Dendritic cell treated with granulocyte-macrophage colony-stimulating factor and Interleukin-4, amounts not matched to agents 40 ng/mL and 50 ng/mL, for 4 days (primary cell): ENCODE data around the gene GALE.
A peak's percentile ranks its signal among the peaks of the same experiment; 100 is the strongest.

Experiments used
- H3K27ac Mint-ChIP-seq: one replicate; pipeline ENCODE4 v1.8.0; 2022; ENCODE audit warnings: mild to moderate bottlenecking, mixed read lengths
- H3K27me3 Mint-ChIP-seq: one replicate; pipeline ENCODE4 v1.8.0; 2022; ENCODE audit warnings: mild to moderate bottlenecking, mixed read lengths
- H3K36me3 Mint-ChIP-seq: one replicate; pipeline ENCODE4 v1.8.0; 2022; ENCODE audit warnings: low read depth, mixed read lengths
- H3K4me1 Mint-ChIP-seq: one replicate; pipeline ENCODE4 v1.8.0; 2022; ENCODE audit warnings: low read depth, mixed read lengths
- H3K4me3 Mint-ChIP-seq: one replicate; pipeline ENCODE4 v1.8.0; 2022; ENCODE audit warnings: mild to moderate bottlenecking, moderate library complexity, mixed read lengths
- H3K9me3 Mint-ChIP-seq: one replicate; pipeline ENCODE4 v1.8.0; 2022; ENCODE audit warnings: mixed read lengths
- intact Hi-C: fragments of 100-400 bp; cut with micrococcal nuclease; formaldehyde crosslinking; loops from one replicate; pipeline ENCODE4 v1.15.0; 2022

The GALE gene

DNA sequence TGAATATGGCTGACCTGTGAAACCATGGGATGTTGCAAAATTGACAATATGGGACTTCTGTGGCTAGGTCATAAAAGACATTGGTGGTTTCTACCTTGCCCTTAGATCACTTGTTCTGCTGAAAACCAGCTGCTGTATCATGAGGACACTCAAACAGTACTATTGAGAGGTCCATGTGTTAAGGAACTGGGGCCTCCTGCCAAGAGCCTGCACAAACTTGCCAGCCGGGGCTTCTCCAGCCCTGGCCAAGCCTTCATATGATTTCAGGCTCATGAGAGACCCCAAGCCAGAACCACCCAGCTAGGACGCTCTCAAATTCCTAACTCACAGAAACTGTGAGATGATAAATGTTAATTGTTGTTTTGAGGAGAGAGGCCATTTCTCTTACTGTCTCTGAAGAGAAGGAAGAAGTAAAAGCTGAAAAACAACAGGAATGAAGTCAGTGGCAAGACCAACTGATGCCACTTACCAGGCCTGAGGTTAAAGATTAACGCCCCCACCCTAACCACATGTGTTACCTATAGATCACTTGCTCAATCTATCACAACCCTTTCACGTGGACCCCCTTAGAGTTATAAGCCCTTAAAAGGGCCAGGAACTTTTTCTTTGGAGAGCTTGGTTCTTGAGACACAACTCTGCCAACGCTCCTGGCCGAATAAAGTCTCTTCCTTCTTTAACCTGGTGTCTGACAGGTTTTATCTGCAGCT lies 26.2 kb downstream of the GALE start:
- peaks cover 18% of the 10 kb centered on the region for H3K36me3 Mint-ChIP-seq
- peaks cover 4% of the 10 kb centered on the region for H3K4me1 Mint-ChIP-seq
- no peak overlapping the region for H3K27ac Mint-ChIP-seq
- H3K27me3 Mint-ChIP-seq: no peaks in the 10 kb centered on the region
- intact Hi-C loops: loop anchor here (5.0 to 10.0 kb wide), 2 partner anchors 33 to 90 kb away; partner anchors contain the start of gene FUCA1
- no peak overlapping the region for H3K4me3 Mint-ChIP-seq
- no peaks in the 10 kb centered on the region for H3K9me3 Mint-ChIP-seq

DNA sequence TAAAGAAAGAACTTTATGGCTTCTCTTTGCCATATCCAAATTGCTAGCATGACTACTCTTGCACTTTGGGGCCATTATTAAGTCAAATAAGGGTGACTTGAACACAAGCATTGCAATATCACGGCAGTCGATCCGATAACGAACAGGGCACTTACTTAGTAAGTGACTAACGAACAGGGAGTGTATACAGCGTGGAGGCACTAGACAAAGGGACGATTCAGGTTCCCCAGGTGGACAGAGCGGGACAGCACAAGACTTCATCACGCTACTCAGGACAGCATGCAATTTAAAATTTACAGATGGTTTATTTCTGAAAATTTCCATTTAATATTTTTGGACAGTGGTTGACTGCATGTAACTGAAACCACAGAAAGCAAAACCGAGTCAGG lies 27.7 kb downstream of the GALE start:
- Mint-ChIP-seq H3K36me3 (peaks cover 29% of the 10 kb centered on the region), H3K27me3 (no peaks in the 10 kb centered on the region), H3K4me3 (no peak overlapping the region), H3K9me3 (no peaks in the 10 kb centered on the region), H3K27ac (no peak overlapping the region), H3K4me1 (no peaks in the 10 kb centered on the region)
- intact Hi-C loops: loop anchor here (1.0 to 10.0 kb wide), 3 partner anchors 34 to 143 kb away; partner anchors contain the start of gene FUCA1

DNA sequence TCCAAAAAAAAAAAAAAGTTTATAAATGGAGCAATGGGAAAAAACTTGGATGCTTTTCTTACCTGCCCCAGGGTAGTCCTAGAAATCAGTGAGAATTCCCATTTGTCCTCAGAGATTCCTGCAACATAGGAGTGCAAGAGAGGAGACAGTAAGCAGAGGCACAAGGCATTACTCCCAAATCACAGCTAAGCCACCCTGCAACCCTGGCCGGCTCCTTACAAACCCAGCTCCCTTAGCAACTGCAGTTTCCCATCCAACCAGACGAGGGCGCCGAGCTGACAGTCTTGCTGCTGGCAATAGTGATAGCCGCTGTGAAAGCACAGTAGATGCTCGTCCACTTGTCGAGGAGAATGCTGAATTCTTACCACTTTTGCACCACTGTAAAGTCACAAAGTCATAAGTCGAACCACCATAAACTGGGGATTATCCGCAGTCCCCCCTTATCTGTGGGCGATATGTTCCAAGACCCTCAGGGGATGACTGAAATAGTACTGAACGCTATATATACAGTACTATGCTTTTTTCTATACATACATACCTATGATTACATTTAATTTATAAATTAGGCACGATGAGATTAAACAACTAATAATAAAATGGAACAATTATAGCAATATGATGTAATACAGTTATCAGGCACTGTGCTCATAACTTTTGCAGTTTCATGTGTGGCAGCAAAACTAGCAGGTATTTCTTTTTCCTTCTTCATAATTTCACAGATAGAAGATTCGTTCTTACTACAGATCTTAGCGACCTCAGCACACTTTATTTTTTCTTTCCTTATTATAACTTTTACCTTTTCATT lies 28.3 kb downstream of the GALE start:
- peaks cover 33% of the 10 kb centered on the region for H3K36me3 Mint-ChIP-seq
- no peaks in the 10 kb centered on the region for H3K27me3 Mint-ChIP-seq
- H3K27ac Mint-ChIP-seq: no peak overlapping the region
- intact Hi-C loops: loop anchor here (1.0 to 10.0 kb wide), 3 partner anchors 35 to 144 kb away; partner anchors contain the start of gene FUCA1
- H3K9me3 Mint-ChIP-seq: no peaks in the 10 kb centered on the region
- no peak overlapping the region for H3K4me3 Mint-ChIP-seq
- no peaks in the 10 kb centered on the region for H3K4me1 Mint-ChIP-seq

DNA sequence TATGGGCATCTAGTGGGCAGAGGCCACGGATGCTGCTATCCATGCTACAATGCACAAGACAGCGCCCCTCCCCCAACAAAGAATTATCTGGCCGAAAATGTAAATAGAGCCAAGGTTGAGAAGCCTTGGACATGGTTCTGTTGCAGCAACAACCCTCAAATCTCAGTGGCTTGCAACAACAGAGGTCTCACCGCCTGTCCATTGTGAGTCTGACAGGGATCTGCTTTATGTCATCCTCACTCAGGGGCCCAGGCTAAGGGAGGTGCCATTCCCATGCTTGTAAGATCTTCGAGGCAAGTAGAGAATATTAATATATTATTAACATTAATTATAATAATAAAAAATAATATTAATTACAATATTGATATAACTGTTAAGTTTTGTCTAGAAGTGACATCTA lies 31.8 kb downstream of the GALE start:
- Mint-ChIP-seq H3K4me1 (no peaks in the 10 kb centered on the region), H3K27ac (no peak overlapping the region), H3K36me3 (peaks cover 56% of the 10 kb centered on the region), H3K4me3 (no peak overlapping the region), H3K27me3 (no peaks in the 10 kb centered on the region), H3K9me3 (no peaks in the 10 kb centered on the region)
- intact Hi-C loops: no loop called here

DNA sequence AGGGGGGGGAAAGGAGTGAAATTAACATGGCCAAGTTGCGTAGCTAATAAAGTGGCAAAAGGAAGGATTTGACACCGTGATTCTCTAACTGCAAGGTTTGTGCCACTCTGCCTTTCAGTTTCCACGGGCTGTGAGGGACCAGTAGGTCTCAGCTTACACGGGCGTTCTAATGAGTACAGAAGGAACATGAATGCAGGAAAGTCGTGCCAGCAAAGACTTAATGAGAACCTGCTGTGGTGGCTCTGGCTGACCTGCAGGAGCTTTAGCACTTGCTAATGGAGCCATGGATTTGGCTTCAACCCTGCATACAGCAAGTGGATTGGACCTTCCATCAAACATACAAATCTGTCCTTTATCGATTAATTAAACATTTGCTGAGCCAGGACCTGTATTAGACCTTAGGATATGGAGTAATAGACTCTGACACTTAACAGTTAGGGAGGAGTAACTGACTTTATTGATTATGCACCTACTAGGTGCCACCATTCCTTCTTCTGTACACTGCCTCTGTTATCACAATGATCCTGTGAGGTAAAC lies 37.4 kb downstream of the GALE start:
- Mint-ChIP-seq H3K36me3 (peaks cover 79% of the 10 kb centered on the region), H3K27me3 (no peaks in the 10 kb centered on the region), H3K9me3 (no peaks in the 10 kb centered on the region), H3K27ac (no peak overlapping the region), H3K4me1 (no peaks in the 10 kb centered on the region), H3K4me3 (no peak overlapping the region)
- intact Hi-C loops: no loop called here

DNA sequence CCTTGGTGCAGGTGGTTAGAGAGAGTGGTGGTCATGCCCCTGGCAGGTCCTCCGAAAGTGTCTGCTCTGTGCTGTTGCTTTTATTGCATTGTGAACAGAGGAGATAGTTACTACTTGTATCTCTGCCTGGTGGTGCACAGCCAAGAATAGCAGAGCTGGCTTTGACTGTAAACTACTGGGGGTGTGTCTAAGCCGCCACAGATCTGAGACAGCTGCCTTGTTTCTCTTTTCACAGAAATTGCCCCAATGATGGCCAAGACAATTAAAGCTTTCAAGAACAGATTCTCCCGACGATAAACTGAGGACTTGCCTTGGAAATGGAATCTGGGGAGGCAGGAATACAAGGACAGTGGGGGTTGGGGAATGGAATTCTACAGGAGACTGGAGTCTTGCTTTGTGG lies 41.3 kb downstream of the GALE start:
- no peak overlapping the region for H3K27ac Mint-ChIP-seq
- no peak overlapping the region for H3K4me3 Mint-ChIP-seq

DNA sequence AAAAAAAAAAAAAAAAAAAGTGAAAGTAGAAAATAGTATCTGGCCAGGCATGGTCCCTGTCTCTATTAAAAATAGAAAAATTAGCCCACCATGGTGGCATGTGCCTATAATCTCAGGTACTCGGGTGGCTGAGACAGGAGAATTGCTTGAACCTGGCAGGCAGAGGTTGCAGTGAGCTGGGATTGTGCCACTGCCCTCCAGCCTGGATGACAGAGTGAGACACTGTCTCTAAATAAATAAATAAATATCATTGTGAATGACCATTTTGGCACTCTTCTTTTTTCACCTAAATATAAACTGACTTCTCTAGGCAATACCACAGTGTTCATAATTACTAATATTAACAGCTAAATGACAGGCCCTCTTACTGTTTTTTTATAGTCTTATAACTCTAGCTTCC lies 42.7 kb downstream of the GALE start:
- no peaks in the 10 kb centered on the region for H3K4me1 Mint-ChIP-seq
- no peak overlapping the region for H3K27ac Mint-ChIP-seq
- H3K27me3 Mint-ChIP-seq: no peaks in the 10 kb centered on the region
- H3K9me3 Mint-ChIP-seq: no peaks in the 10 kb centered on the region
- H3K4me3 Mint-ChIP-seq: no peak overlapping the region
- intact Hi-C loops: no loop called here
- peaks cover 98% of the 10 kb centered on the region for H3K36me3 Mint-ChIP-seq

More for the DNA sequence above, 41.3 kb downstream of the GALE start:
- H3K9me3 Mint-ChIP-seq: no peaks in the 10 kb centered on the region
- no peaks in the 10 kb centered on the region for H3K4me1 Mint-ChIP-seq
- intact Hi-C loops: no loop called here
- H3K36me3 Mint-ChIP-seq: peaks cover 94% of the 10 kb centered on the region
- H3K27me3 Mint-ChIP-seq: no peaks in the 10 kb centered on the region

DNA sequence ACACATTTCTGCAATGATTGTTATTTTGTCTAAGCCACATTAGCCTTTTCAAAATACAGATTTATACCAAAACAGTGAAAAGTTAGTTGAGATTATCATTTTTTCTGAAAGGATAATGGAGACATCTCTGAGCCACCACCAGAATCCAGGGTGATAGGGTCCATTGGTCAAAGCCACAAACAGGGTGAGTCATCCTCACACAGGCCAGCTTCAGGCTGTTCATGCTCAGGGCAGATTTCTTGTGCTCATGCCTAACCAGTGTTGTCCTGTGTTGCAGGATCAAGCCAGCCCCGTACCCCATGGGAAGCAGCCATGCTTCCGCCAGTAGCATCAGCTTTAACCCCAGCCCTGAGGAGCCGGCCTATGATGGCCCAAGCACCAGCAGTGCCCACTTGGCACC lies 43.9 kb downstream of the GALE start:
- H3K36me3 Mint-ChIP-seq: peaks cover 98% of the 10 kb centered on the region
- H3K27ac Mint-ChIP-seq: no peak overlapping the region
- H3K27me3 Mint-ChIP-seq: no peaks in the 10 kb centered on the region
- no peaks in the 10 kb centered on the region for H3K4me1 Mint-ChIP-seq
- H3K4me3 Mint-ChIP-seq: no peak overlapping the region
- no peaks in the 10 kb centered on the region for H3K9me3 Mint-ChIP-seq
- intact Hi-C loops: no loop called here

DNA sequence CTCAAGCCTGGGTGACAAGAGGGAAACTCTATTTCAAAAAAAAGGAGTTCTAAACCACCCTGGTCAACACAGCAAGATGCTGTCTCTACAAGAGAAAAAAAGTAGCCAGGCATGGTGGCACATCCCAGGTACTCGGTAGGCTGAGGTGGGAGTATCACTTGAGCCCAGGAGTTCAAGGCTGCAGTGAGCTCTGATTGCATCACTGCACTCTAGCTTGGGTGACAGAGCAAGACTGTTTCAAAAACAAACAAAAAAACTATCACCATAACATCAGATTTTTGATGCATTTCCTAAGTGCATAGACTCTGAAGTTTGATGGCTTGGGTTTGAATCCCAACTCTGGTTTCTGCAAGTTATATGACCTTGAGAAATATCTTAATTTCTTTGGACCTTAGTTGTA lies 47.6 kb downstream of the GALE start:
- Mint-ChIP-seq H3K4me1 (peaks cover 13% of the 10 kb centered on the region), H3K27ac (no peak overlapping the region)
- intact Hi-C loops: loop anchor here (5.0 kb wide), 1 partner anchor 36 kb away; no protein-coding TSS in a partner anchor

DNA sequence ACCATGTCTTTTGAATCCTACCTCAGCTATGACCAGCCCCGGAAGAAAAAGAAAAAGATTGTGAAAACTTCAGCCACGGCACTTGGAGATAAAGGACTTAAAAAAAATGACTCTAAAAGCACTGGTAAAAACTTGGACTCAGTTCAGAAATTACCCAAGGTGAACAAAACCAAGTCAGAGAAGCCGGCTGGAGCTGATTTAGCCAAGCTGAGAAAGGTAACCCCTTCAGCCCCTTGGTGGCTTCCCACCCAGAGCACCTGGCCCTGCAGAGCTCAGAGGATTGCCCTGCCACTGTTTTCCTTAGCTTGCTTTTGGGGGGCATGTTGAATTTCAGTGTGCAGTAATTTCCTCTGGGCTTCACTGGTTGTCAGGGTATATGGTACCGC lies 48.7 kb downstream of the GALE start:
- Mint-ChIP-seq H3K36me3 (peaks cover 90% of the 10 kb centered on the region), H3K9me3 (no peaks in the 10 kb centered on the region), H3K27ac (peak overlapping the region; percentile 18), H3K4me3 (no peak overlapping the region), H3K27me3 (no peaks in the 10 kb centered on the region), H3K4me1 (peaks cover 22% of the 10 kb centered on the region)
- intact Hi-C loops: loop anchor here (5.0 kb wide), 1 partner anchor 35 kb away; no protein-coding TSS in a partner anchor

More for the DNA sequence above, 47.6 kb downstream of the GALE start:
- no peaks in the 10 kb centered on the region for H3K9me3 Mint-ChIP-seq
- peaks cover 91% of the 10 kb centered on the region for H3K36me3 Mint-ChIP-seq
- no peaks in the 10 kb centered on the region for H3K27me3 Mint-ChIP-seq
- no peak overlapping the region for H3K4me3 Mint-ChIP-seq

DNA sequence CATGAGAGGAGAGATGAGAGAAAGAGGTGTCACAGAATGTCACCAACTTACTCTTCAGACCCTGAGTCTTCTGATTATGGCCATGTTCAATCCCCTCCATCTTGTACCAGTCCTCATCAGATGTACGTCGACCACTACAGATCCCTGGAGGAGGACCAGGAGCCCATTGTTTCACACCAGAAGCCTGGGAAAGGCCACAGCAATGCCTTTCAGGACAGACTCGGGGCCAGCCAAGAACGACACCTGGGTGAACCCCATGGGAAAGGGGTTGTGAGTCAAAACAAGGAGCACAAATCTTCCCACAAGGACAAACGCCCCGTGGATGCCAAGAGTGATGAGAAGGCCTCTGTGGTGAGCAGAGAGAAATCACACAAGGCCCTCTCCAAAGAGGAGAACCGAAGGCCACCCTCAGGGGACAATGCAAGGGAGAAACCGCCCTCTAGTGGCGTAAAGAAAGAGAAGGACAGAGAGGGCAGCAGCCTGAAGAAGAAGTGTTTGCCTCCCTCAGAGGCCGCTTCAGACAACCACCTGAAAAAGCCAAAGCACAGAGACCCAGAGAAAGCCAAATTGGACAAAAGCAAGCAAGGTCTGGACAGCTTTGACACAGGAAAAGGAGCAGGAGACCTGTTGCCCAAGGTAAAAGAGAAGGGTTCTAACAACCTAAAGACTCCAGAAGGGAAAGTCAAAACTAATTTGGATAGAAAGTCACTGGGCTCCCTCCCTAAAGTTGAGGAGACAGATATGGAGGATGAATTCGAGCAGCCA lies 49.3 kb downstream of the GALE start:
- H3K27me3 Mint-ChIP-seq: no peaks in the 10 kb centered on the region
- peaks cover 90% of the 10 kb centered on the region for H3K36me3 Mint-ChIP-seq

DNA sequence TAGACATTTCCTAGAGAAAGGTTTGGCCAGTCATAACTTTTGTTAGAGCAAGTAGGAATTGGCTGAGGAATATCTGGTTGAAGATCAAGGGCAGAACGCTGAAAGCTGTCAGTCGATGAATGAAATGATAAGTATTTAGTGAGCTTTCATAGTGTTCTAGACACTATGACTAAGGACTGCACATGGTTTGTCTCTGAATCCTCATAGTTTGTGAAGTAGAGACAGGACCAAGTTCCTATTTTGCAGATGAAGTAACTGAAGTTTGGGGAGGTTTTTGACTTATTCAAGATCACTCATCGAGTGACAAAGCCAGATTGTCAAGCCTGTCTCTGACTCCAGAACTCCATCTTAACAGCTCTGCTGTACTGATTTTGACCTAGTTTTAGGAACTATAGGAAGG lies 52.5 kb downstream of the GALE start:
- Mint-ChIP-seq H3K9me3 (no peaks in the 10 kb centered on the region), H3K27ac (no peak overlapping the region), H3K4me3 (no peak overlapping the region), H3K36me3 (peaks cover 73% of the 10 kb centered on the region), H3K27me3 (no peaks in the 10 kb centered on the region), H3K4me1 (peaks cover 37% of the 10 kb centered on the region)
- intact Hi-C loops: no loop called here

More for the DNA sequence above, 49.3 kb downstream of the GALE start:
- intact Hi-C loops: loop anchor here (5.0 kb wide), 1 partner anchor 34 kb away; no protein-coding TSS in a partner anchor
- no peak overlapping the region for H3K4me3 Mint-ChIP-seq
- H3K4me1 Mint-ChIP-seq: peaks cover 25% of the 10 kb centered on the region
- no peaks in the 10 kb centered on the region for H3K9me3 Mint-ChIP-seq
- peak overlapping the region; percentile 18 for H3K27ac Mint-ChIP-seq
